GM19452 (cell line): Measurements from ENCODE around the gene SIN3B.
"Not testable (repeated sequence)": the region's sequence is repeated elsewhere in the genome, so short reads cannot be mapped to it uniquely, and the experiment has no call there.

Source experiments
- ATAC-seq: cut with Tn5 transposase; IDR thresholded peaks from one replicate; pipeline ENCODE4 v1.9.1; 2021; ENCODE audit not compliant: unreplicated experiment

Gene SIN3B

DNA sequence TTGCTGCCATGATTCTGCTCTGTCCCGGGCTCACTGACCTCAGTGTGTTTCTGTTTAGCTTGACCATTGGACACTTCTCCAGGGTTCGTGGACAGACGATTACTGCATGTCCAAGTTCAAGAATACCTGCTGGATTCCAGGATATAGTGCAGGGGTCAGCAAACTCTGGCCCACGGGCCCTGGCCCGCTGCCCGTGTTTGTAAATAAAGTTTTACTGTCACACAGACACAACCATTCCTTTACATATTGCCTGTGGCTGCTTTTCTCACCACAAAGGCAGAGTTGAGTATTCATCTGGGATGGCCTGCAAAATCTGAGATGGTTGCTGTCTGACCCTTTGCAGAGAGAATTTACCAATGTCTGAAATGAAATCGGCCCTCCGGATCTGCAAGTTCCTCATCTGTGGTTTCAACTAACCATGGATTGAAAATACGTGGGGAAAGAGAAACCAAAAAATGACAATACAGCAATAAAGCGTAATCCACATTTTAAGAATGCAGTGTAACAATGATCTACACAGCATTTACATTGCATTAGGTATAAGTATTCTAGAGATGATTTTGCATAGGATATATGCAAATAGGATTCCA lies 33.7 kb downstream of the SIN3B start:
- ATAC-seq = no peak

GRCh38 chr19:16867211-16867610 lies 38.0 kb downstream of the SIN3B start:
- ATAC-seq = no peak

DNA sequence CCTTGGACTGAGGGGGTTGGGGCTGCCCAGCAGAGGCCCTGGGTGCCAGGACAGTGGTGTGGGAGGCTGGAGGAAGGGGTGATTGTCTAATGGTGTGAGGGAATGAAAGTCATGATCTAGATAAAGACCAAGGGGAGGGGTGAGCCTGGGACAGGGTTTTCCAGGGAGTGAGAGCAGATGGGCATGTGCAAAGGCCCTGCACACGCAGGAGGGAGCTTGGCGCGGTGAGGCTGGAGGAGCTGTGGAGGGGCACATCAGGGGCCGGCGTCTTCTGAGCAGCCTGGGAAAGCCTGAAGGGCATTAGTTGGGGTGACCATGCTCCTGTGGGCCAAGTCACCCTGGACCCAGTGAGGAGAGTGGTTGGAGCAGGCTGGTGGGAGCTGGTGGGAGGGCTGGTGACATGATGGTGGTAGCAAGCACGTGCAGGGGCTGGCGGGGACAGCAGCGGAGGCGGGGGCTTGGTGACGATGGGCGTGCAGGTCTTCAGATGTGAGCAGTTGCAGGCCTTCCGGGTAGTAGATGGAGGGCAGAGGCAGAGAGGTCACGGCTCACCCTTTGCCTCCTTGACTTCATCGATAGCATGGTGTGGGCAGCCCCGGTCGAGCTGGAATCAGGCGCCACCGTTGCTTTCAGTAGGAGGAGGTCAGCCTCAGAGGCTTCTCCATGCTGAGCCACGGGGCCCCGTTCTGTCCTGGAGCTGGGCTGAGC lies 39.4 kb downstream of the SIN3B start:
- ATAC-seq = no peak

GRCh38 chr19:16869331-16869972 lies 40.3 kb downstream of the SIN3B start:
- ATAC-seq = no peak

- ATAC-seq = no peak
These were observed 42.7 kb downstream of the SIN3B start for GRCh38 chr19:16871871-16872270.

DNA sequence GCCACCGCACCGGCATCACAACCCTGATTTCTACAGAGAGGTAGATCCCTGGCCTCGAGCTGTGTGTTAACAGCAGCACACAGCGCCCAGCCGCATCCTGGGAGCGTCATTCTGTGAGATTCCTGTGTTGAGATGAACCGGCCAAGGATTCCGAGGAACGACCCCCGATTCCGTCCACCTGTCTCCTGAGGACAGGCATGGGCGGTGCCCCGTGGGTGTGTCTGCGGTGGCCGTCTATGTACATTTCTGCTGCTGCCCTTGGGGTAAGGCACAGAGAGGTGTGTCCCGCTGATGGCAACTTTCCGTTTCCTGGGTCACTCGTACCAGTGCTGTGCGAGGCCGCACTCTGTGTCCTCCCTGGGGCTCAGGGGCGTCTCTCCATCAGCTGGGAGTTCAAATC lies 43.5 kb downstream of the SIN3B start:
- no peak for ATAC-seq

- ATAC-seq = no peak
These were observed 44.4 kb downstream of the SIN3B start for GRCh38 chr19:16873594-16873993.

- no peak for ATAC-seq
These were observed 45.2 kb downstream of the SIN3B start for GRCh38 chr19:16874250-16874977.

DNA sequence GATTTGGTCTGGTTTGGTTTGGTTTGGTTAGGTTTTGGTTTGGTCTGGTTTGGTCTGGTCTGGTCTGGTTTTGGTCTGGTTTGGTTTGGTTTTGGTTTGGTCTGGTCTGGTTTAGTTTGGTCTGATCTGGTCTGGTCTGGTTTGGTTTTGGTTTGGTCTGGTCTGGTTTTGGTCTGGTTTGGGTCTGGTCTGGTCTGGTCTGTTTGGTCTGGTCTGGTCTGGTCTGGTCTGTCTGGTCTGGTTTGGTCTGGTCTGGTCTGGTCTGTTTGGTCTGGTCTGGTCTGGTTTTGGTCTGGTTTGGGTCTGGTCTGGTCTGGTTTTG lies 45.7 kb downstream of the SIN3B start:
- not testable (repeated sequence) for ATAC-seq

DNA sequence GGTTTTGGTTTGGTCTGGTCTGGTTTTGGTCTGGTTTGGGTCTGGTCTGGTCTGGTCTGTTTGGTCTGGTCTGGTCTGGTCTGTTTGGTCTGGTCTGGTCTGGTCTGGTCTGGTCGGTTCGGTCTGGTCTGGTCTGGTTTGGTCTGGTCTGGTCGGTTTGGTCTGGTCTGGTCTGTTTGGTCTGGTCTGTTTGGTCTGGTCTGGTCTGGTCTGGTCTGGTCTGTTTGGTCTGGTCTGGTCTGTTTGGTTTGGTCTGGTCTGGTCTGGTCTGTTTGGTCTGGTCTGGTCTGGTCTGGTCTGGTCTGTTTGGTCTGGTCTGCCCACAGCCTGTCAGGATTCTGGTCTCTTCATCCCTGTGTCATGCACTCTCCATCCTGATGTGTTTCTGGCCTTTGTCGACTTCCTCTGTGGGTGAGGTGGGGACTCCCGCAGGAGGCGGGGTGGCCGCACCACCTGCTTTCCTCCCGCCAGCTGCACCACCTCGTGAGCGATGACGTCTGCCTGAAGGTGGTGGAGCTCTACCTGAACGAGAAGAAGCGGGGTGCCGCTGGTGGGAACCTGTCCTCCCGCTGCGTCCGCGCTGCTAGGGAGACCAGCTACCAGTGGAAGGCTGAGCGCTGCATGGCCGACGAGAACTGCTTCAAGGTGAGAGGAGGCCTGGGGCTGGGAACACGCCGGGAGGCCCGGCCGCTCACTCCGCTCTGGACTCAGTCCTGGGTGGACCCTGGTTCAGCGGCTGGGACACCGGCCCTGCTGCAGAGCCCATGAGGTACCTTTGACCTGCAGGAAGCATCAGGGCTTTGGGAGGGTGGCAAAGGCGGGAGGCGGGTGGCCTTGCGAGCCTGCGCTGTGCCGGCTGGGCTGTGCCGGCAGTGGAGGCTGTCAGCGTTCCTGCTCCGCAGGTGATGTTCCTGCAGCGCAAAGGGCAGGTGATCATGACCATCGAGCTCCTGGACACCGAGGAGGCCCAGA lies 46.7 kb downstream of the SIN3B start:
- ATAC-seq = no peak

DNA sequence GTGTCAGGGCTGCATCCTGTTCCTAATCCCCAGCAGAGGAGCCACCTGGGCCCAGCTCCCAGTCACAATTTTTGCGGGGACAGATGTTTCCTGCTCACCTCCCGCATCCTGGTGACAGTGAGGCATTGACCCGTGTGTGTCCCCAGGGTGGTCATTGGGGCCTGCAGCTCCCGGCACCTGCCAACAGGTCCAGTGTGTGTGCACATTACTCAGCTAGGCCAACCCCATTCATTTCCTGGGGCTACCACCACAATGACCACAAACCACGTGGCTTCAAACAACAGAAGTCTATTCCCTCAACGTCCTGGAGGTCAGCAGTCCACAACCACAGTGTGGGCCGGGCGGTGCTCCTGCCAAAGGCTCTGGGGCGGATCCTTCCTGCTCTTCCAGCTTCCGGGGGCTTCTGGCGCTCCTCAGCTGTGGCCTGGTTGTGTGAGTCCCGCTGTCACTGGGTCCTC lies 47.7 kb downstream of the SIN3B start:
- ATAC-seq = no peak

DNA sequence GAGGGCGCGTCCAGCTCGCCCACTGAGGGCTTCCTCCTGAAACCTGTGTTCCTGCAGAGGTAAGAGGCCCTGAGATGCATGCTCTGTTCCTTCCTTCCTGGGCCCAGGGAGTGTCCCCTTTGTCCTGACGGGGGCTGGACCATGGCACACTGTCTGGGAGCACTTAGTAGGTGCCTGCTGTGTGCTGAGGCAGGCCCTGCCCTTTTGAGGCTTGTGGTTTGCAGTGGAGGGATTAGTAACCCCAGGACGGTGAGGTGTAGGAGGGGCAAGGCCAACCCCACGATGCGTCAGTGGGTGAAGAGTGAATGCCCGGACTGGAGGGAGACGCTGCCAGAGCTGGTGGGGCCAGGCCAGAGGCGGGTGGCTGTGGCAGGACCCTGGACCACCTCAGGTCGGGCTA lies 48.4 kb downstream of the SIN3B start:
- ATAC-seq = no peak

GRCh38 chr19:16878181-16878965 lies 49.2 kb downstream of the SIN3B start:
- no peak for ATAC-seq

DNA sequence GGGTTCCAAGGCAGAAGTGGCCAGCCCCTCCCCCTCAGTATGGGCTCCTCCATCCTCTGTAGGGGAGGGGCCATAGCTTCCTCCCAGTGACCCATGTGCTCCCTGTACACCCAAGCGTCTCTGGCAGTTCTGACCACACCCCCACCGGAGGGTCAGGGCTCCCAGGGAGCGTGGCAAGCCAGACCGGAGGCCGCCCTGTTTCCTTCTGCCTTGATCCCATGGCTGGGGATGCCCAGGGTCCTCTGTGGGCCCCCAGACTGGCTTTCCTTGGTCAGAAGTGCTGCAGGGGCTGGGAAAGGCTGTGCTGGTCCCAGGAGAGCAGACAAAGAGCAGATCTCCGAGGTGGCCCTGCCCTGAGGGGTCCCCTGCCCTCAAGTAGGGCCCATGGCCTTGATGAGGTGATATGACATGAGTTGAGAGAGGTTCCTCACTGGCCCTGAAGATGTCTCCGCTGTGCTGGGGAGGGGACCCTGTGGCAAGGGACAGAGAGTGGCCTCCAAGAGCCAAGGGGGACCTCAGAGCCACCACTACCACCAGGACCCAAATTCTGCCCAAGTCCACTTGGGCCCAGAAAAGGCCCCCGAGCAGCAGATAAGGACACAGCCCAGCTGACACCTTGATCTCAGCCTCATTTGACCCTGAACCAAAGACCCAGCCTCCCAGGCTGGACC lies 51.8 kb downstream of the SIN3B start:
- no peak for ATAC-seq

DNA sequence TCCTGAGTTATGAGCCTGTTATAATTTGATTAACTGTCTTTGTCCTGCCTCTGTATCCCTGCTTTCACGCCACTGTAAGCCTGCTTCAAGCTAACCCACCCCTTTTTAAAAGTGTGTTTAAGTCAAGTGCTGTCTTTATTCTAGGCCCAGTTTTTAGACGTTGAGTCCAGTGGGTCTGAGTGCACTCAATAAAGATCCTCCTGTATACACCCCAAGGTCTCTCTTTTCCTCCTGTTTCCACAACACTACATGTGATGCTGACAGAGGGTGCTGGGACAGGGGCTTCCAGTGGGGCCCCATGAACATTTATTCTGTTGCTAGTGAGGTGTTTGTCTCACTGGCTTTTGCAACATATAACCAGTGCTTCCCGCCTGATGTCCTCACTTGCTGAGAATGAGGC lies 52.9 kb downstream of the SIN3B start:
- ATAC-seq = no peak

DNA sequence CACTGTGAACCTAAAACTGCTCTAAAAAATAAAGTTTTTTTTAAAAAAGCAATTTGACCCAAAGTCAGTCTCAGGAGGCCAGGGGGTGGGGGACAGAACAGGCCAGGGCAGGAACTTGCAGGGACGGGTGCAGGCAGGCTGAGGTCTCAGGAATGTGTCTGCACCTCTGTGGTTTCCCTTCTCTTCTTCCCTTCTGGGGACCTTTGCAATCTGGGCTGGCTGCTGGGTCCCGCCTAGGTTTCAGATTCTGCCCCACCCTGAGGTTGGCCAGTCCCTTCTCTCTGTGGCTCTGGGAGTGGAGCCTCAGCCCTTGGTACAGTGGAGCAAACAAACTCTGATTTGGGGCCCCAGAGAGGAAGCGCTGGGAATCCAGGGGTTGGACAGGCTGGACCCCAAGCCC lies 54.3 kb downstream of the SIN3B start:
- no peak for ATAC-seq

DNA sequence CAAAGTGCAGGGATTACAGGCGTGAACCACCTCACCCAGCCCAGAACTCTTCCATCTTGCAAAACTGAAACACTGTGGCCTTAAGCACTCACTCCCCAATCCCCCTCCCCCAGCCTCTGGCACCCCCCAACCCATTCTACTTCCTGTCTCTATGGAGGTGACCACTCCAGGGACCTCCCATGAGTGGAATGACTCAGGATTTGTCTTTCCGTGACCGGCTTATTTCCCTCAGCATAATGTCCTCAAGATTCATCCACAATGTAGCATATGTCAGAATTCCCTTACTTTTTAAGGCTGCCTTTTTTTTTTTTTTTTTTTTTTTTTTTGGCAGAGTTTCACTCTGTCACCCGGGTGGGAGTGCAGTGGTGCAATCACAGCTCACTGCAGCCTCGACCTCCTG lies 56.0 kb downstream of the SIN3B start:
- ATAC-seq = no peak

DNA sequence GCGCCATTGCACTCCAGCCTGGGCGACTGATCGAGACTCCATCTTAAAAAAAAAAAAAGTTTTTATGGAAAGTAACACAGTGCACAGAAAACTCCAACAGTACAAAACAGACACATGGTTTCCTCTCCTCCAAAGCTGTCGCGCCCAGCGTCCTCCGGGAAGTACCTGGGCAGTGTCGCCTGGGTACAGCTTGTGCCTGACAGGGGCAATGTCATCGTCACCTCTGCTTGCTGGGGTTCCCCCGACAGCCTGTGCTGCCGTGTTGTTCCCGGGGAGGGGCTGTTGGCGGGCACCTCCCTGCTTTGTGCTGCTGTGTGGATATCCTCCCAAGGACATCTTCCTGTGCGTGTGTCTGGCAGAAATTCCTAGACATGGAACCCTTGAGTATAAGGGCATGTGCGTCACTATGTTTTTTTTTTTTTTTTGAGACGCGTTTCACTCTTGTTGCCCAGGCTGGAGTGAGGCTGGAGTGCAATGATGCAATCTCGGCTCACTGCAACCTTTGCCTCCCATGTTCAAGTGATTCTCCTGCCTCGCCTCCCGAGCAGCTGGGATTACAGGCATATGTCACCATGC lies 57.2 kb downstream of the SIN3B start:
- no peak for ATAC-seq
